PC-9 (cell line): ENCODE results near the gene NKRF.

Experiments used
- CTCF ChIP-seq: fragments of 200-600 bp; sonication (generic); conservative IDR thresholded peaks from 2 replicates; pipeline ENCODE4 v1.6.1; 2017; ENCODE audit warnings: mixed run types, antibody characterized with exemption, mild to moderate bottlenecking, moderate library complexity
- EZH2 ChIP-seq: fragments of 200-600 bp; sonication (generic); IDR thresholded peaks from 2 replicates; pipeline ENCODE4 v1.8.0; 2017; ENCODE audit warnings: antibody characterized with exemption, low read depth

GRCh38 chrX:119655125-119655524 is 48.9 kb upstream of the NKRF start:
- TF ChIP-seq CTCF (no peak), EZH2 (no peak)
